Nephron progenitor cell (in vitro differentiated cells): ENCODE measurements around the gene TP63.
A peak's percentile ranks its signal among the peaks of the same experiment; 100 is the strongest.

Experiments
- DNase-seq: peaks from one replicate; pipeline ENCODE4 v3.0.0; 2021
- H3K27ac Mint-ChIP-seq: 2 replicates; pipeline ENCODE4 v1.8.0; 2021; ENCODE audit warnings: mild to moderate bottlenecking, moderate library complexity, mixed read lengths
- H3K27me3 Mint-ChIP-seq: 2 replicates; pipeline ENCODE4 v1.8.0; 2021; ENCODE audit warnings: mild to moderate bottlenecking, low read depth, mixed read lengths; ENCODE audit not compliant: poor library complexity
- H3K36me3 Mint-ChIP-seq: 2 replicates; pipeline ENCODE4 v1.8.0; 2021; ENCODE audit warnings: low read depth, mixed read lengths
- H3K4me1 Mint-ChIP-seq: 2 replicates; pipeline ENCODE4 v1.8.0; 2021; ENCODE audit warnings: mixed read lengths
- H3K4me3 Mint-ChIP-seq: 2 replicates; pipeline ENCODE4 v1.8.0; 2021; ENCODE audit warnings: mild to moderate bottlenecking, moderate library complexity, mixed read lengths
- H3K9me3 Mint-ChIP-seq: 2 replicates; pipeline ENCODE4 v1.8.0; 2021; ENCODE audit warnings: mild to moderate bottlenecking, moderate library complexity, mixed read lengths
- TF ChIP-seq, protein P1 (sequence below): fragments of 200-600 bp; sonication (generic); IDR thresholded peaks from 2 replicates; pipeline ENCODE4 v1.5.0; 2021; ENCODE audit warnings: antibody characterized with exemption

Gene TP63

DNA sequence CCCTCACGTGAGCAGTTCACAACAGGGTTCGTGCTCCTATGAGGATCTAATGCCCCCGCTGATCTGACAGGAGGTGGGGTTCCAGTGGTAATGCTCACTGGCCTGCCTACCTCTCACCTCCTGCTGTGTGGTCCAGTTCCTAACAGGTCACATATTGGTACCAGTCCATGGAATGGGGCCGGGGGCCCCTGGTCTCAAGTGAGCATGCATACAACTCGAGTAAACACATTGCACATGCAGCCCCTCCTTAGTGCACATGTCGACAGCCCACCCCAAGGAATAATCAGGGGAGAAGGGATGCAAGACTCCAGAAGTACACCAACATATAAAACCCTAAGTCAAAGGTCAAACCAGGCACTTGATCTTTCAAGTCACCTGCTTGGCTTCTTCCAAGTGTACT, 127.0 kb downstream of the TP63 start:
- peaks cover 25% of the 10 kb centered on the region for H3K4me1 Mint-ChIP-seq
- H3K9me3 Mint-ChIP-seq = peaks cover 36% of the 10 kb centered on the region
- peaks cover 4% of the 10 kb centered on the region for H3K27me3 Mint-ChIP-seq
- no peak overlapping the region for H3K4me3 Mint-ChIP-seq
- TF ChIP-seq, protein P1, sequence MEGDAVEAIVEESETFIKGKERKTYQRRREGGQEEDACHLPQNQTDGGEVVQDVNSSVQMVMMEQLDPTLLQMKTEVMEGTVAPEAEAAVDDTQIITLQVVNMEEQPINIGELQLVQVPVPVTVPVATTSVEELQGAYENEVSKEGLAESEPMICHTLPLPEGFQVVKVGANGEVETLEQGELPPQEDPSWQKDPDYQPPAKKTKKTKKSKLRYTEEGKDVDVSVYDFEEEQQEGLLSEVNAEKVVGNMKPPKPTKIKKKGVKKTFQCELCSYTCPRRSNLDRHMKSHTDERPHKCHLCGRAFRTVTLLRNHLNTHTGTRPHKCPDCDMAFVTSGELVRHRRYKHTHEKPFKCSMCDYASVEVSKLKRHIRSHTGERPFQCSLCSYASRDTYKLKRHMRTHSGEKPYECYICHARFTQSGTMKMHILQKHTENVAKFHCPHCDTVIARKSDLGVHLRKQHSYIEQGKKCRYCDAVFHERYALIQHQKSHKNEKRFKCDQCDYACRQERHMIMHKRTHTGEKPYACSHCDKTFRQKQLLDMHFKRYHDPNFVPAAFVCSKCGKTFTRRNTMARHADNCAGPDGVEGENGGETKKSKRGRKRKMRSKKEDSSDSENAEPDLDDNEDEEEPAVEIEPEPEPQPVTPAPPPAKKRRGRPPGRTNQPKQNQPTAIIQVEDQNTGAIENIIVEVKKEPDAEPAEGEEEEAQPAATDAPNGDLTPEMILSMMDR = no peak
- no peak for DNase-seq
- H3K36me3 Mint-ChIP-seq = peaks cover 20% of the 10 kb centered on the region
- no peak overlapping the region for H3K27ac Mint-ChIP-seq

DNA sequence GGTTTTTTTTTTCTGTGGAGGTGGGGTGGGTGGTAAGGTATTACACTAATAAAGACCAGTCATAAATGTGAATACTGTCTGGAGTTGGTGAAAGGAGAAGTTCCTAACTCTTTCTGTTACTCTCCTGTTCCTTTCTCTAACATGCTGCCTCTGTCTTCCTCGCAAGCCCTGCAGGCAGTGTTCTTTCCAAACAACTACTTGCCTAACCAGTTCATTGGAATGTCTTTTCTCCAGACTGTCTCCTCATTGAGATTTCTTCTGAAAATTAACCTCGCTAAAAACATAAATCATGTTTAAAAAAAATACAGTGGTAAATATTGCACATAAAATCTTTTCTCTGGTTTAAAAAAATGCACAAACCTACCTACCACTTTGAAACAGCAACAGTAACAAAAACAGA, 135.2 kb downstream of the TP63 start:
- Mint-ChIP-seq H3K27me3 (peaks cover 4% of the 10 kb centered on the region), H3K4me3 (no peak overlapping the region), H3K27ac (peak overlapping the region; percentile 27), H3K4me1 (peaks cover 32% of the 10 kb centered on the region), H3K9me3 (peaks cover 11% of the 10 kb centered on the region), H3K36me3 (peaks cover 5% of the 10 kb centered on the region)
- DNase-seq = no peak
- TF ChIP-seq, protein P1 = no peak

DNA sequence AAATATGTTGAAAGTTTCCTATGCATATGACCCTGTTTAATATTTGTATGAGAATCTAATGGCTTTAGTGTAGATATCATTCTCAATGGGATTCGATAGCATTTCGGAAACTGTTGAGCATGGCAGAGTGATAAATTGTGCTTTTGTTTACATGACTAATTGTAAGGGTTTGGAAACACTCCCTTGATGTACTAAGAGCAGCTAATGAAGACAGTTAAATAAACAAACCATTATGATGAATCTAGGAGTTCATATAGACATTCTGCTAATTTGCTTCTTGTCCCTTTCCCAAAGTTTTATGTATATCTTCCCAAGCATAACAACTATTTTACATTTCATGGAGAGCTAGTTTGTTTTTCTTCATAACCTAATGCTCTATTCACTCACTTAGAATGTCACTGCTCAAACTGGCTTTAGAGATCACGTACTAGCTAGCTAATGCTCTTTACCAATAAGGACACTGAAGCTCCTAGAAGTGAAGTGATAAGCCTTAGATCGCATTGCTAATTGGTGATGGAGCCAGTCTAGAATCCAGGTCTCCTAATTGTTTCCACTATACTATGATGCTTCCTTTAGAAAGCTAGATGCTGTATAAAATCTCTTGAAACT, 140.8 kb downstream of the TP63 start:
- no peak for DNase-seq
- H3K36me3 Mint-ChIP-seq = no peaks in the 10 kb centered on the region
- no peak overlapping the region for H3K27ac Mint-ChIP-seq
- TF ChIP-seq, protein P1 = no peak
- H3K27me3 Mint-ChIP-seq = peaks cover 15% of the 10 kb centered on the region
- no peaks in the 10 kb centered on the region for H3K9me3 Mint-ChIP-seq
- H3K4me3 Mint-ChIP-seq = no peak overlapping the region
- H3K4me1 Mint-ChIP-seq = peaks cover 32% of the 10 kb centered on the region

DNA sequence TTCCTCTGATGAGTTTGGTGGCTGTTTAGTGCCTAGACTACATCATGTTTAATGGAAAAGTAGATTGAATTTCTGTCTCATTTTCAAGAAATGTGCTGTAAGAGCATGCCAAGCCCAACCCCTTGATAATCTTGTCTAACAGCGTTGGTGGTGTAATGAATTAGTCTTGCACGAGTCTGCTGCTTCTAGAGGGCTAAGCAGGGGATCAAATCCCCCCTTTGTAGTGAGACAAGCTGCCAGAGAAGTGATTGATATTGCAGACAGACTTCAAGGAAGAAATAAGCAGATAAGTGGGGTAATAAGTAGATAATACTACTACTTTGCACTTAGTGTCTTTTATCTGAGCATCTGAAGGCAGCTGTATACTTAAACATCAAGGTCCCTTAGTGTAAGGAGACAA, 141.4 kb downstream of the TP63 start:
- TF ChIP-seq, protein P1 = no peak
- DNase-seq = no peak
- Mint-ChIP-seq H3K36me3 (no peaks in the 10 kb centered on the region), H3K27me3 (peaks cover 15% of the 10 kb centered on the region), H3K9me3 (no peaks in the 10 kb centered on the region), H3K27ac (peak overlapping the region; percentile 49), H3K4me3 (no peak overlapping the region), H3K4me1 (peaks cover 36% of the 10 kb centered on the region)

DNA sequence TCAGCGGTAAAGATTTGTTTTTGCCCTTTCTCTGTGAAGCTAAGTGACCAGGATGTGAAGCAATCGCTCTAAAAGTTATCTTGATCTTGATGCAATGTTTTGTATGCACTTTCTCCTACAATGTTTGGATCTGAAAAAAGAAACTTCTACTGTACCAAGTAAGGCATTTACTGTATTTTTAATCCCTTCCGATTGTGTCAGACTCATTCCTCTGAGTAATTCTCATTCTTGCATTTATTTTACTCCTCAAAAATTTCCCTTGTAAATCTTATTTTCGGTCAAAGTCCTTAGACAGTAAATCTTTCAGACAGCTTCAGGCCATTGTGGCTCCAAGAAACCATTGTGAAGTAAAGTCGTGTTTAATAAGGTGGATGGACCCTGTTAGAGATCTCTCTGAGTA, 141.9 kb downstream of the TP63 start:
- no peak overlapping the region for H3K4me3 Mint-ChIP-seq
- no peak for DNase-seq
- peaks cover 15% of the 10 kb centered on the region for H3K27me3 Mint-ChIP-seq
- H3K27ac Mint-ChIP-seq = peak overlapping the region; percentile 49
- TF ChIP-seq, protein P1 = no peak
- peaks cover 37% of the 10 kb centered on the region for H3K4me1 Mint-ChIP-seq
- no peaks in the 10 kb centered on the region for H3K36me3 Mint-ChIP-seq
- H3K9me3 Mint-ChIP-seq = no peaks in the 10 kb centered on the region

DNA sequence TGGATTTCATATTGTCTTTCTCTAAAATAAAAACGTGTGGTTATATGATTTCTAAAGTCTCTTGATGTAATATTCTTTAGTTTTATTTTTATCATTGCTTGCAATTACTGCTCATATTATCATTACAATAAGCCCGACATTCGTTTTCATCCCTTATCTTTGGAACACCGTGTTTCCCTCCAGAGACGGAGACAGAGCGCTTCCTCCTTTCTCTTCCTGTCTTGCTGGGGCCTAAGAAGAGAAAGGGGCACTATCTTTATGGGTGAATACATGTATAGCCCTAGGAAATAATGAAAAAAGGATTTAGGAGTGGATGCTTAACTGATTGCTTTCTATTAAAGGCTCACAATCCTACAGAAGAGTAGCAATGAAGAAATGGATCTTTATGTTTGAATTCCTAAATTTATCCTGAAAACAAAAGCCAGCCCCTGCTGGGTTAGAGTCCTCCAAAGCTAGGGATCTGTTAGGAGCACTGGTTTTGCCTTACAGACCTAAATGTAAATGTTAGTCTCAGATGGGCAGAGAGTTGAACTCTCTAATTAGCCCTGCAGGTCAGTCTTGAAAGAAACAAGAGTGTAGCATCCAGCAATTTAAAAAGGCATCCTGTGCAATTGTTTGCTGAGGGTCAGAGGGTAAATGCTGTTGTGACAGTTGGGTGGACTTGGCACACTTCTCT, 145.1 kb downstream of the TP63 start:
- Mint-ChIP-seq H3K27ac (peak overlapping the region; percentile 6), H3K9me3 (peaks cover 3% of the 10 kb centered on the region), H3K4me1 (peaks cover 49% of the 10 kb centered on the region), H3K4me3 (no peak overlapping the region), H3K36me3 (no peaks in the 10 kb centered on the region), H3K27me3 (peaks cover 15% of the 10 kb centered on the region)
- TF ChIP-seq, protein P1 = no peak
- DNase-seq = no peak
